ENCODE data around the gene TTF2. TPM values are rescaled to one million over a fixed set of nuclear protein-coding genes. Genes with fewer than 3 reads are reported as not detected.

The TTF2 gene
- total RNA-seq, 4 donors from 2014 or later: 9.7 to 15.2 (median 12.2) TPM

- intact Hi-C loops (cut with DNase I; ENCODE audit: low total_unique reads): no loop called here
- in situ Hi-C loops (cut with MboI; ENCODE audit: low sequenced_read_pairs in 4 of 4): loop anchor here in 1 of 4 donors (25.0 kb wide), 1 partner anchor 445 kb away; no protein-coding TSS in a partner anchor
- no peak for DNase-seq
- Histone ChIP-seq H3K9me3 (no peaks in the 10 kb centered on the region), H3K4me3 (no peak overlapping the region), H3K27ac (no peak overlapping the region), H3K27me3 (no peaks in the 10 kb centered on the region), H3K36me3 (no peaks in the 10 kb centered on the region), H3K4me1 (no peaks in the 10 kb centered on the region)
- TF ChIP-seq POLR2A (IDR thresholded peaks at IDR 0.05) (no peak), CTCF (IDR thresholded peaks at IDR 0.05 in 4 of 5, conservative IDR thresholded peaks at IDR 0.05 in 1 of 5) (no peak)
- ATAC-seq: no peak
These were observed 27.9 kb upstream of the TTF2 start for GRCh38 chr1:117032266-117032665.

- no peak for DNase-seq
- in situ Hi-C loops (cut with MboI; ENCODE audit: low sequenced_read_pairs in 4 of 4): loop anchor here in 1 of 4 donors (25.0 kb wide), 1 partner anchor 446 kb away; no protein-coding TSS in a partner anchor
- H3K27ac ChIP-seq: no peak overlapping the region
These were observed 27.2 kb upstream of the TTF2 start for GRCh38 chr1:117032681-117033539.

GRCh38 chr1:117033772-117034171, 26.4 kb upstream of the TTF2 start:
- Histone ChIP-seq H3K4me1 (no peaks in the 10 kb centered on the region), H3K27ac (no peak overlapping the region), H3K27me3 (peaks cover 0 to under 1% (median 0%) of the 10 kb centered on the region in 3 donors), H3K4me3 (no peak overlapping the region), H3K36me3 (no peaks in the 10 kb centered on the region), H3K9me3 (no peaks in the 10 kb centered on the region)
- intact Hi-C loops (cut with DNase I; ENCODE audit: low total_unique reads) (no loop called here), in situ Hi-C loops (cut with MboI; ENCODE audit: low sequenced_read_pairs in 4 of 4) (loop anchor here in 1 of 4 donors (25.0 kb wide), 1 partner anchor 446 kb away; no protein-coding TSS in a partner anchor)
- DNase-seq (no peak), ATAC-seq (no peak)
- TF ChIP-seq CTCF (IDR thresholded peaks at IDR 0.05 in 4 of 5, conservative IDR thresholded peaks at IDR 0.05 in 1 of 5): no peak
- TF ChIP-seq POLR2A (IDR thresholded peaks at IDR 0.05): no peak

More at GRCh38 chr1:117032681-117033539, 27.2 kb upstream of the TTF2 start:
- no peaks in the 10 kb centered on the region for H3K9me3 ChIP-seq
- intact Hi-C loops (cut with DNase I; ENCODE audit: low total_unique reads): no loop called here
- no peak for ATAC-seq
- H3K4me3 ChIP-seq: no peak overlapping the region
- H3K27me3 ChIP-seq: no peaks in the 10 kb centered on the region
- H3K4me1 ChIP-seq: no peaks in the 10 kb centered on the region
- H3K36me3 ChIP-seq: no peaks in the 10 kb centered on the region
- TF ChIP-seq CTCF (IDR thresholded peaks at IDR 0.05 in 4 of 5, conservative IDR thresholded peaks at IDR 0.05 in 1 of 5) (no peak), POLR2A (IDR thresholded peaks at IDR 0.05) (no peak)

- Histone ChIP-seq H3K27ac (no peak overlapping the region), H3K4me1 (no peaks in the 10 kb centered on the region), H3K4me3 (no peak overlapping the region), H3K27me3 (peaks cover 0 to 3% (median 0%) of the 10 kb centered on the region in 3 donors), H3K36me3 (no peaks in the 10 kb centered on the region), H3K9me3 (no peaks in the 10 kb centered on the region)
- in situ Hi-C loops (cut with MboI; ENCODE audit: low sequenced_read_pairs in 4 of 4) (loop anchor here in 1 of 4 donors (25.0 kb wide), 1 partner anchor 448 kb away; no protein-coding TSS in a partner anchor), intact Hi-C loops (cut with DNase I; ENCODE audit: low total_unique reads) (no loop called here)
- ATAC-seq (no peak), DNase-seq (no peak)
- TF ChIP-seq POLR2A (IDR thresholded peaks at IDR 0.05): no peak
- TF ChIP-seq CTCF (IDR thresholded peaks at IDR 0.05 in 4 of 5, conservative IDR thresholded peaks at IDR 0.05 in 1 of 5): no peak
These were observed 25.3 kb upstream of the TTF2 start for GRCh38 chr1:117034791-117035290.
